ENCODE results near the gene C14orf93.
"Not testable (repeated sequence)": the region's sequence is repeated elsewhere in the genome, so short reads cannot be mapped to it uniquely, and the experiment has no call there.

The C14orf93 gene

DNA sequence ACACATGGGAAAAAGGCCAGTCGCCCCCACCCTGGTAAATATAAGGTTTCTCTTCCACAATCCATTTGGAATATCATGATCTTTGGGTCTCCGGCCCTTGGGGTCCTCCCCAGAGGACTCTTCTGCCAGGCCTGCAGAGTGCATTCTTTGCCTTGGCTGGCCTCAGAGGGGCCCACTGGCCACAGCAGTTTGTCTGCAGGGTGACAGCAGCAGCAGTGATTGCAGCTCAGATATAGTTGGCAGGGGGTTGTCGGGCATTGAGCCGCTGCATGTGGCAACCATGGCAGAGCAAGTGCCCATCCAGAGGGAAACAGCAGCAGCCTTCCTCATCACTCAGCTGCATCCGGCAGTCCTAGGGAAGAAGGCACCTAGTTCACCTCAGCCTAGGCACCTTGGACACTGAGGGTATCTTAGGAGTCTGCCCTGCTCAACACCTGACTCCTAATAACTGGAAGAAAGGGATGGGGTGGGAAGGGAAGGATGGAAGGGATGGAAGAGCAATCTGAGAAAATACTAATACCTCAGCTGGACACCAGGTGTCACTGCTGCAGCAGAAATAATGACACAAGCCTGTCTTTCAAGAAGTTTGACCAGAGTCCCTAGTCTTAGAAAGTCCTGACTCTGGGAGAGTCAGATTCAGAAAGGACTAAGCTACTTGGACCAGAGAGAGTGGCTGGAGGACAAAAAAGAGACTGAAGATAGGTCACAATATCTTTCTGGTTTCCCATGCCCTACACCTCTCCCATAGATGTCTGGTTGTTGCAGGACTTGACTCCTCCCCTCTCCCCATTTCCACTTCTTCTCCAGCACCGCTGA lies 36.5 kb downstream of the C14orf93 start:
- ATAC-seq (no peak), DNase-seq (peak; percentile 52)

DNA sequence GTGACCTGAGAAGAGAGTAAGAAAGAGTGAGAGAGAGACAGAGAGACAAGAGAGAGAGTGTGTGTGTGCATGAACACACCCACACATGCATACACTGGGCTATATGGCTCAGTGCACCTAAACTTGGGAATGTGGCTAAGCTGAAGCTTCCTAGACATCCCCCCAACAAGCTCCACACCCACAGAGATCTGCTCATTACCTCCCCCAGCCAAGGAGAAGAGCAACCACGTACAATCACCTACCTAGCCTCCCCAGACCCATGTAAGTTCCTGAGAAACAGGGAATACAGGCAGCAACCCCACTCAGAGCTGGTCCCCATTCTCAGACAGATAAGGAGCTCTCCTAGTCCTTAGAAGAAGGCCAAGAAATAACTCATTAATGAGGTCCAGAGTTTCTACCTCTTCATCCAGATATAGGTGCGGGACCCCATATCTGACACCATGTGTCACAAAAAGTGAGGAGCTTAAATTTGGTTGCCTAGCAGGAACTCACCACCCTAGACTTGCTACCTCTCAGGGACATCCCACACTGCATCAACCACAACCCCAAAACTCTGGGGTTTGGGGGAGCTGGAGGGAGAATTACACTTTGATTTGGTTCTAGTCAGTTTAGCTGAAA lies 37.5 kb downstream of the C14orf93 start:
- no peak for DNase-seq
- ATAC-seq, result no peak

DNA sequence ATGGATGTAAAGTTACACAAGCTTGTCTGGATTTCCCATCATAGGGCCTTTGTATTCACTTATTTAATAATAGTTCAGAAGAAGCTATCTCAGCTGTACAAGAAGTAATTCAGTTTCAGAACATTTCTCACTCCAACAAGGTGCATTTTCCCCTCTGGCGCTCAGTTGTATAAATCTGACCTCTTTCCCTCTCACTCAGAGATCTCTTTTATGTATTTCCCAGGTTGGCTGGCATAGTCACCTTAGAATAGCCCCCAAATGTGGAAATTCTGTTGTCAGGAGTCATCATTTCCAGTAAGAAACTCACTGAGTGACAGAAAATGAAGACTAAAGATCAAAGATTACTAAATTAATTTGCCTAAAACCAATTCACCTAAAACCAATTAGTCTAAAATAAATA lies 38.8 kb downstream of the C14orf93 start:
- no peak for ATAC-seq
- DNase-seq, result no peak

DNA sequence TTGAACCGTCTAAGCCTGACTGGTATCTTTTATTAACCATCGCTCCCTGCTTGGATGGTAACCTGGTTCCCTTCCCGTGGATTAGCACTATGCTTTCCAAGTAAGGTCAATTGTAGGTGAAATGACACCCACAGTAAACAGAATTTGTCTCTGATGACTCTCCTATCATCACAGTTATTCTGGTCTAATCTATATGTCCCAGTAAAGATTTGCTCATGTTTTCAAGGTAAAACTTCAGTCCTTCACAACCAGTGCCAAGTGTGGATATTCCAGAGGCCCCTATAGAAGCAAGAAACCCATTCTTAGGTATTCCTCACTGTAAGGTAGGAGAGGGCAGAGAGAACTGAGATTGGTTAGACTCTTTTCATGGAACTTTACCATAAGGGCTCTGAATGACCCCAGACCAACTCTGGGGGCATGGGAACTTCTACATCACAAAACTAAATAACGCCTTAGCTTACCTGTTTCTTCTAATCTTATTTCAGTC lies 43.1 kb downstream of the C14orf93 start:
- ATAC-seq (no peak), DNase-seq (no peak)

DNA sequence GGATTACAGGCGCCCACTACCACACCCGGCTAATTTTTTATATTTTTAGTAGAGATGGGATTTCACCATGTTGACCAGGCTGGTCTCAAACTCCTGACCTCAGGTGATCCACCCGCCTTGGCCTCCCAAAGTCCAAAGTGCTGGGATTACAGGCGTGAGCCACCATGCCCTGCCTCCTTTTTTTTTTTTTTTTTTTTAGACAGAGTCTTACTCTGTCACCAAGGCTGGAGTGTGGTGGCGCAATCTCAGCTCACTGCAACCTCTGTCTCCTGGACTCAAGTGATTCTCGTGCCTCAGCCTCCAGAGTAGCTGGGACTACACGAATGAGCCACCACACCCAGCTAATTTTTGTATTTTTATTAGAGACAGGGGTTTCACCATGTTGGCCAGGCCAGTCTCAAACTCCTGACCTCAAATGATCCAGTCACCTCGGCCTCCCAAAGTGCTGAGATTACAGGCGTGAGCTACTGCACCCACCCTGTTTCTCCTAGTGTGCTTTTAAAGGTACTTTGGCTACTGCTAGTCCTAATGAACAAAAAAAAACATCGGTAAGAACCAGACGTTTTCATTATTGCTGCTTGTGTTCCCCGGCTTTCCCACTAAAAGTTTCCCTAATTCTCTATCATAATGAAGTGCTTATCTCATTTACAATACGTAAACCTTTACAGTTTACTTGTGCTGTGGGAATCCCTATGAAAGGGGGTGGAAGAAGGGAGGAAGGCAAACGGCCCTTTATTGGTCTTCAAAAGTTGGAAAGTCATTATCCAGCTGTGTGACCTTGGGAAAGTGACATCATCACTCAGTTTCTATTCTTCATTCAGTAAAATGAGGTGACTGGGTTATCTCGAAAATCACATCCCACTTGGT lies 43.8 kb downstream of the C14orf93 start:
- not testable (repeated sequence) for ATAC-seq, DNase-seq

DNA sequence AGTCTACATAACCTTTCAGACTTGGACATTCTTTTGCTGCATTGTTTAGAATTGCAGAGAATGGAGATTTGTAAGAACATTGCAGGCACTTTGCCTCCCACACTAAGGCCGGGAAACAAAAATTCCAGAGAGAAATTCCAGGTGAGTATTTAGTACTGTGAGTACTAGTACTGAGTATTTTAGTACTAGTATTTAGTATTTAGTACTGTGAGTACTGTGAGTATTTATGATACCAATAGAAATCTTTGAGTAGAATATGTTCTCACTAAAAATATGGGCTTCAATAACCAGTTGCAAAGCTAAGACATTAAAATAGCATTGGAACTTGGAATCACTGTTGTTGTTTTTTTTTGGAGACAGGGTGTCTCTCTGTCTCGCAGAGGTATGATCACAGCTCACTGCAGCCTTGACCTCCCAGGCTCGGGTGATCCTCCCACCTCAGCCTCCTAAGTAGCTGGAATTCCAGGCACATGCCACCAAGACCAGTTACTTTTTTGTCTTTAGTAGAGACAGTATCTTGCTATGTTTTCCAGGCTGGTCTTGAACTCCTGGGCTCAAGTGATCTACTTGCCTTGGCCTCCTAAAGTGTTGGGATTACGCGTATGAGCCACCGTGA lies 47.8 kb downstream of the C14orf93 start:
- DNase-seq (no peak), ATAC-seq (no peak)

DNA sequence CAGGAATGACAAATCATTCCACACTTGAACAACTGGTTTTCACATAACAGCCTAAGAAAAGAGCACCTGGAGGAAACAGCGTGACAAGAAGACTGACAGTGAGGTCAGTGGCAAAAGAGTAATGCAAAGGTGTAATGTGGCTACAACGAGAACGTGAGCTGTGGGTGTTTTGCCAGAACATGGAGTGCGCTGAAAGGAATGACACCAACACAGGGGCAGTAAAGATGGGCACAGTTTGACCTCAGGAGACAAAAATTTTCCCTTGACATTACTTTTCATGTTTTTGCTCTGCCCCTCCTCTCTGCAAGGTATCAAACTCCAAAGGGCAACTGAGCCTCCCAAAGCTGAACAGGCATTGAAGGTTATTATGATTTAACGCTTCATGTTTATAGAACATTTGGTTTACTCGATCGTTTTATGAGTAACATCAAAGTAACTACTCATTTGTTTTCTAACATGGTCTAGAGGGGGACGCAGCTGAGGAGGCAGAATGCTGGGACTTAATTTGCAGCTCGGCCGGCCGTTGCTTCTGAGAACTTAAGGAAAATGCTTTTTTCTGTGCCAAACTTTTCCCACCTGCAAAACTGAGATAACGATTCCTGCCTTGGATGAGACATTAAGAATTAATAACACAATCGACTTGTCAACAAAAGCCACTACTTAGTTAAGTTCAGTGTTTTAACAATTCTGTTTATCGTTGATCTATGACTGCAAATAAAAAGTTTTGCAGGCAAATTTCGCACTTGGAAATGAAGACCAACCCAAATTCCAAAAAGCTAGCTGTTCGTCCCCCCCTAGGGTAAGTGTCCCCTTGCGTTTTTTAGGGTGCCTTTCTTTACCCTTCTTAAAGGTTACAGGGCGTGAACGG lies 54.0 kb downstream of the C14orf93 start:
- ATAC-seq (no peak), DNase-seq (no peak)

DNA sequence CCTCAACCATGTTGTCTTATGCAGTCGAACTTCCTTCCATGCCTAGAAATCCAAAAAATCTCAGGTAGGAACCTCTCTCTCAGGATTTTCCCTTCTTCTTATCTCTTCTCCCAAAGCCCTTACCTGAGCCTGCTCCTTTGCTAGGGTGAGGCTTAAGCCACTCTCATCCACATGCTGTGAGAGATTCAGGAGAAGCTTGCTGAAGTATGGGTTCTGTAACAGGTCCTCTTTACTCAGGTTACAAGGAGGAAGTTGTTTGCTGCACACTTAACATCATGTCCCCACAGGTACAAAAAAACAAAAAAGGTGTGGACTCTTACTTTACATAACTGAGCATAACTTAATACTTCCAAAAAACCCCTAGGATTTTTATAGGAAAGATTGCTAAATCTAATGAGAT lies 57.5 kb downstream of the C14orf93 start:
- no peak for DNase-seq
- no peak for ATAC-seq

DNA sequence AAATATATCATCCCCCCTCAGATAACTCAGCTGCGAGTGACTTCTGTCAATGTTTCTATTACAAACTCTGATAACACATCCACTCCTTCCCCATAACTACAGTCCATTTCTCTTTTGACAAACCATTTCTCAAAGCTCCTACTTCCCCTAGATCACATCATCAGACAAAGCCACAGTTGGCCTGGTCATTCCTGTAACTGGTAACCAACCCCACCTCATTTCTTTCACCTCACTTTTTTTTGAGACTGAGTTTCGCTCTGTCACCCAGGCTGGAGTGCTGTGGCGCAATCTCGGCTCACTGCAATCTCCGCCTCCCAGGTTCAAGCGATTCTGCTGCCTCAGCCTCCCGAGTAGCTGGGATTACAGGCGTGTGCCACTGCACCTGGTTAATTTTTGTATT lies 58.1 kb downstream of the C14orf93 start:
- not testable (repeated sequence) for ATAC-seq, DNase-seq

DNA sequence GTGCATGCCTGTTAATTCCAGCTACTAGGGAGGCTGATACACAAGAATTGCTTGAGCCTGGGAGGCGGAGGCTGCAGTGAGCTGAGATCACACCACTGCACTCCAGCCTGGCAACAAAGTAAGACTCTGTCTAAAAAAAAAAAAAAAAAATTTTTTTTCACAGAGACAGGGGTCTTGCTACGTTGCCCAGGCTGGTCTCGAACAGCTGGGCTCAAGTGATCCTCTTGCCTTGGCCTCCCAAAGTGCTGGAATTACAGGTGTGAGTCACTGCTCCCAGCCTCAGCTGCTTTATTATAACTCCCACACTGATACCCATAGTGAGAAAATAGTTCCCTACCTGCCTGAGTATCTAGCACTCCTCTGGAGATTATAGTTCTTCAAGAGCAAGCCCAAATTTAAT lies 64.3 kb downstream of the C14orf93 start:
- ATAC-seq, result no peak
- DNase-seq, result no peak

DNA sequence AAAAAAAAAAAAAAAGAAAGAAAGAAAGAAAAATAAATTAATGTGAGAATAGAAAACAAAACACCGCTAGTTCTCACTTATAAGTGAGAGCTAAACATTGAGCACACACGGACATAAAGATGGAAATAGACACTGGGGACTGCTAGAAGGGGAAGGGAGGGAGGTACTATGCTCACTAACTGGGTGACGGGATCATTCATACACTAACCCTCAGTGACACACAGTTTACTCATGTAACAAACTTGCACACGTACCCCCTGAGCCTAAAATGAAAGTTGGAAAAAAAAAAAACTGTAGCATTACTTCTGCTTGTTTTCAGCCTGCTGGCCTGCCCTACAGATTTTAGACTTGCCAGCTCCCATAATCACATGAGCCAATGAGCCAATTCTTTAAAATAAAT lies 70.3 kb downstream of the C14orf93 start:
- DNase-seq (no peak), ATAC-seq (no peak)
